BE2C (cell line): ENCODE results near the gene GBA2.

Experiments
- DNase-seq: peaks from one replicate; pipeline ENCODE4 v3.0.0-alpha.2; 2020
- H3K27me3 ChIP-seq: fragments of 250-450 bp; sonication (Bioruptor Pico); 2 replicates; pipeline ENCODE4 v1.5.1; 2020; ENCODE audit warnings: mild to moderate bottlenecking
- H3K36me3 ChIP-seq: fragments of 250-450 bp; sonication (Bioruptor Pico); 2 replicates; pipeline ENCODE4 v1.5.1; 2020; ENCODE audit warnings: mild to moderate bottlenecking
- H3K4me1 ChIP-seq: fragments of 250-450 bp; sonication (Bioruptor Pico); 2 replicates; pipeline ENCODE4 v1.5.1; 2020
- H3K4me3 ChIP-seq: 2 replicates; pipeline ENCODE4 v1.5.1; 2011; ENCODE audit warnings: low read depth, low read length
- H3K9me3 ChIP-seq: fragments of 250-450 bp; sonication (Bioruptor Pico); 2 replicates; pipeline ENCODE4 v1.5.1; 2020
- TF ChIP-seq, protein P1 (sequence below): IDR thresholded peaks from 2 replicates; pipeline ENCODE4 v1.5.1; 2012; ENCODE audit warnings: mild to moderate bottlenecking, low read depth, low read length

Gene GBA2

DNA sequence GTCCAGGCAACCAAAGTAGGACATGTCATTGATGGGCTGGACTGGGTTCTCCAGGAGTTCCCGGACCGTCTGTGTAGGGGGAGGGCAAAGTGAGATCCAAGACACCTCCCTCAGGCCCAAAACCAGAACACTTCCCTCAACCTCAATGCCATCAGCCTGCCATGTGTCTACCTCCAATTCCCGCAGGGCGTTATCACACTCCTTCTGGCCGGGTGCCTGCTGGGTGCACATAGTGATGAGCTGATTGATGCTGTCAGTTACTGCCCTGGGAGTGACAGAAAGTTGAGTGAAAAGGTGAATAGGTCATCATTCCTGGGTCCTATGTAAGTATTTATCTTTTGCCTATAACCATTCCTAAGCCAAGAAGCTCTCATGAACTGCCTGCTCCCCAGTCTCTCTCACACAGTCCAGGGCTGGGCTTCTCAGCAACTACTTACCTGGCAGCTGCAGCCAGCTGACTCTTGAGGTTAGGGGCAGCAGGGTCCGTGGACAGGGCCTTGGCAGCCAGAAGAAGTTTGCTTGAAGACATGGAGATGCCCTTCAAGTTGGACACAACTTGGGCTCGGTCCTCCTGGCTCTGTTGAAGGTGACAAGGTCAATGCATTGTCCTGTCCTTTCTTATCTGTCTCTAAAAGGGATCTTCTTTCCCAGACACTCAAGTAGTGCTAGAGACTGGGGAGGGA lies 38.1 kb downstream of the GBA2 start:
- H3K36me3 ChIP-seq = peaks cover 82% of the 10 kb centered on the region

DNA sequence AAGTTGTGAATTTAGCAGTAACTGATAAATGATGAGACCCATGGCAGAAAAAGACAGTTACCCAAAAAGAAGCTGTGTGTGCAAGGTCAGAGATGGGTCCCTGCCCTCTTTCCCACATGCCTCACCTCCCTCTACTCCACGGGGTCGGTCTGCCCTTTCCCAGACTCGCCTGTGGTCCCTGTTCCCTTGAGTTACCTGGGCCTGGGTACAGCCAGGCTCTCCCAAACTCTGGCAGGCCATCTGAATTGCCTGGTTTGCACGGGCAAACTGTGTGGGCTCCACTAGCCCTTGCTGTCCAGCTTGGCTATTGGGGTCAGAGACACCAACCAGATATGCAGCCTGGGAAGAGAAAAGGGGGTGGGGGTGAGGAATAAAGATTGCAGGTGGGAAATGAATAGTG lies 40.9 kb downstream of the GBA2 start:
- Histone ChIP-seq H3K36me3 (peaks cover 88% of the 10 kb centered on the region), H3K4me3 (no peak overlapping the region), H3K4me1 (no peaks in the 10 kb centered on the region), H3K9me3 (no peaks in the 10 kb centered on the region), H3K27me3 (no peaks in the 10 kb centered on the region)
- TF ChIP-seq, protein P1, sequence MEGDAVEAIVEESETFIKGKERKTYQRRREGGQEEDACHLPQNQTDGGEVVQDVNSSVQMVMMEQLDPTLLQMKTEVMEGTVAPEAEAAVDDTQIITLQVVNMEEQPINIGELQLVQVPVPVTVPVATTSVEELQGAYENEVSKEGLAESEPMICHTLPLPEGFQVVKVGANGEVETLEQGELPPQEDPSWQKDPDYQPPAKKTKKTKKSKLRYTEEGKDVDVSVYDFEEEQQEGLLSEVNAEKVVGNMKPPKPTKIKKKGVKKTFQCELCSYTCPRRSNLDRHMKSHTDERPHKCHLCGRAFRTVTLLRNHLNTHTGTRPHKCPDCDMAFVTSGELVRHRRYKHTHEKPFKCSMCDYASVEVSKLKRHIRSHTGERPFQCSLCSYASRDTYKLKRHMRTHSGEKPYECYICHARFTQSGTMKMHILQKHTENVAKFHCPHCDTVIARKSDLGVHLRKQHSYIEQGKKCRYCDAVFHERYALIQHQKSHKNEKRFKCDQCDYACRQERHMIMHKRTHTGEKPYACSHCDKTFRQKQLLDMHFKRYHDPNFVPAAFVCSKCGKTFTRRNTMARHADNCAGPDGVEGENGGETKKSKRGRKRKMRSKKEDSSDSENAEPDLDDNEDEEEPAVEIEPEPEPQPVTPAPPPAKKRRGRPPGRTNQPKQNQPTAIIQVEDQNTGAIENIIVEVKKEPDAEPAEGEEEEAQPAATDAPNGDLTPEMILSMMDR = no peak
- DNase-seq = no peak

More for the DNA sequence above, 38.1 kb downstream of the GBA2 start:
- no peak overlapping the region for H3K4me3 ChIP-seq
- TF ChIP-seq, protein P1 = no peak
- no peak for DNase-seq
- no peaks in the 10 kb centered on the region for H3K27me3 ChIP-seq
- H3K9me3 ChIP-seq = no peaks in the 10 kb centered on the region
- H3K4me1 ChIP-seq = no peaks in the 10 kb centered on the region

DNA sequence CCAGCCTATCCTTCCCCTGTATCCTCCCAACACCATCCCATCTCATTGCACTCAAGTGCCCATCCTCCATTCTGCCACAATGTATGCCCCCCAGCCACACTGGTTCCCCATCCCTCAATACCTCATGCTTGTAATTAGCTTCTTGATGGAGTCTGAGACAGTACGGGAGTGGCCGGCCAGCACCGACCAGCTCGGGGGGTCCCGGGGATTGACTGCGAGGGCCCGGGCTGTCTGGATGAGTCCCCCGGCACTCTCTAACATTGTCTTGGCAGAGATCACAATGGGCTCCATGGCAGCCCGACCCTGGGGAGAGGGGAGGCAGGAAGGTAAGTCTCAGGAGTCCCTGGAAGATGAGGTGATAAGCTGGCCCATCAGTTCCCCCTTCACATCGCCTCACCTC lies 42.1 kb downstream of the GBA2 start:
- no peak for DNase-seq
- Histone ChIP-seq H3K9me3 (no peaks in the 10 kb centered on the region), H3K36me3 (peaks cover 91% of the 10 kb centered on the region), H3K27me3 (no peaks in the 10 kb centered on the region), H3K4me1 (no peaks in the 10 kb centered on the region), H3K4me3 (no peak overlapping the region)
- TF ChIP-seq, protein P1 = no peak

DNA sequence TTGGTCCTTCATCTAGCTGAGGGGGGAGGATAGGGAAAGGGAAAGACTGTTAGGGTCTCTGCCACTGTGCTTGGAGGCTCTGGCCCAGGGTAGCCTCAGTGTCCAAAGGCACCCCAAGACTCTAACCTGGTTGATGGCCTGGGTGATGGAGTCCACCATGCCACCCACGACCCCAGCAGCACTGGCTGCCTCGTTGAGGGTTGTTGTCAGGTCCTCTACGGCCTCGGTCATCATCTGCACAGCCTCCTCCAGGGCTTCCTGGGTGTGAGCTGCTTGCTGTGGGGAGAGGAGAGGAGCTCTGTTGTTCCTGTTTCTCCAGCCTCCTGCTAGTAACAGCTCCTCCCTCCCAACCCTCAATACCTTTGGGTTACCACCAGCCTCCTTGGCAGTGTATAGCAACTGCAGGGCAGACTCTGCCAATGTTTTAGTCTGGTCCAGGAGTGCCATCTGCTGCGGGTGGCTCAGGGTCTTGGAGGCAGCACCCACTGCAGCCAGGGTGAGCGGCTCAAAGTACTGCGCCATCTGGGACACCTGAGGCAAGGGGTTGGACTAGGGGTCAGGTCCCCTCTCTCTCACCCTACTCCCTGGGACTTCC lies 43.1 kb downstream of the GBA2 start:
- TF ChIP-seq, protein P1 = no peak
- Histone ChIP-seq H3K9me3 (no peaks in the 10 kb centered on the region), H3K36me3 (peaks cover 91% of the 10 kb centered on the region), H3K27me3 (no peaks in the 10 kb centered on the region), H3K4me1 (no peaks in the 10 kb centered on the region), H3K4me3 (no peak overlapping the region)
- DNase-seq = no peak

DNA sequence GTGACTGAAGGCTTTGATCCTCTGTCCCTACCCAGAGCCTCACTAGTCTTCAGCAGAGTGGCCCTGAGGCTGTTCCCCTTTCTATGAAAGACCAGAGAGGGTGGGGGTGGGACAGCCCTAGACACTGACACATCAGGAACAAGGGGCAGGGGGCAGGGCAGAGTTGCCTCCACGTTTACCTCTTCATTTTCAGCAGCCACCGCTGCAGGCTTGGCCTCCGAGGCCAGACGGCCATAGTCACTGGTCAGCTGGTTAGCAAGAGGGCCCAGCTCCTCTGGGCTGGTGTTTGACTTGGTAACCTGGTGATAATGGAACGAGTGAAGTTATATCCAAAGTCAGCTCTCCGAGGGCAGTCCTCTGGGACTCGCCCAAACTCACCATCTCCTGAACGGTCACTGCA lies 43.7 kb downstream of the GBA2 start:
- Histone ChIP-seq H3K4me3 (no peak overlapping the region), H3K27me3 (no peaks in the 10 kb centered on the region), H3K9me3 (no peaks in the 10 kb centered on the region), H3K4me1 (no peaks in the 10 kb centered on the region), H3K36me3 (peaks cover 91% of the 10 kb centered on the region)
- TF ChIP-seq, protein P1 = no peak
- DNase-seq = no peak
